ENCODE results near the gene AFF1. TPM values are rescaled to one million over a fixed set of nuclear protein-coding genes. Genes with fewer than 3 reads are reported as not detected.
"Not testable (repeated sequence)": the region's sequence is repeated elsewhere in the genome, so short reads cannot be mapped to it uniquely, and the experiment has no call there.

The AFF1 gene
- total and polyA plus RNA-seq, 2 experiments from 2014 or later = 31.9 to 38.7 TPM

DNA sequence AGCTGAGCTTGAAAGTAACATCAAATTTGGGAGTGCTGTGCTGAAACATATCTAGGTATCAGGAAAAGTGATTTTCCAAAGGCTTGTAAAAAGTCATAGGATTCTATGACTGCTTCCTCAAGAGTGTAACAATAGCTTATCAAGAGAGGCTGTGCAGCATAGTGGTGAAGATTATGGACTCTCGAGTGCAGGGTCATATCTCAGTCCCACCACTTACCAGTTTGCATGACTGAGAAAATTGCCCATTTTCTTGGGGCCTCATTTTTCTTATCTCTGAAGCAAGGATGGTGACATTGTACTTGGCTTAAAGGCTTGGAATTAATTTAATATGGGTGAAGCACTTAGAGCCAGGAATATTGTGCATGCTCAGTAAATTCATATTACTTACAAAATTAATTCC, 57.2 kb downstream of the AFF1 start:
- H3K4me1 ChIP-seq (ENCODE audit: insufficient read depth) = peaks cover 4% of the 10 kb centered on the region
- H2AFZ ChIP-seq = no peak overlapping the region
- no peak overlapping the region for H3K4me2 ChIP-seq
- H3K79me2 ChIP-seq = peaks cover 9% of the 10 kb centered on the region
- H3K27me3 ChIP-seq = no peaks in the 10 kb centered on the region
- no peaks in the 10 kb centered on the region for H3K9me2 ChIP-seq (replicated peaks; ENCODE audit: insufficient read depth)
- no peaks in the 10 kb centered on the region for H3K9me3 ChIP-seq (ENCODE audit: low read depth)
- no peaks in the 10 kb centered on the region for H3K36me3 ChIP-seq (replicated peaks; ENCODE audit: insufficient read depth, low read depth)
- H4K20me1 ChIP-seq (ENCODE audit: insufficient read depth, poor library complexity, severe bottlenecking) = no peaks in the 10 kb centered on the region
- DNase-seq (ENCODE audit: low spot score) = no peak
- H3K27ac ChIP-seq = no peak overlapping the region
- H3K4me3 ChIP-seq = no peak overlapping the region
- 64% methylated on average over 1 of the region's 1 CpG for WGBS (ENCODE audit: low lambda C conversion rate, missing lambda C conversion rate)
- TF ChIP-seq, protein P1, sequence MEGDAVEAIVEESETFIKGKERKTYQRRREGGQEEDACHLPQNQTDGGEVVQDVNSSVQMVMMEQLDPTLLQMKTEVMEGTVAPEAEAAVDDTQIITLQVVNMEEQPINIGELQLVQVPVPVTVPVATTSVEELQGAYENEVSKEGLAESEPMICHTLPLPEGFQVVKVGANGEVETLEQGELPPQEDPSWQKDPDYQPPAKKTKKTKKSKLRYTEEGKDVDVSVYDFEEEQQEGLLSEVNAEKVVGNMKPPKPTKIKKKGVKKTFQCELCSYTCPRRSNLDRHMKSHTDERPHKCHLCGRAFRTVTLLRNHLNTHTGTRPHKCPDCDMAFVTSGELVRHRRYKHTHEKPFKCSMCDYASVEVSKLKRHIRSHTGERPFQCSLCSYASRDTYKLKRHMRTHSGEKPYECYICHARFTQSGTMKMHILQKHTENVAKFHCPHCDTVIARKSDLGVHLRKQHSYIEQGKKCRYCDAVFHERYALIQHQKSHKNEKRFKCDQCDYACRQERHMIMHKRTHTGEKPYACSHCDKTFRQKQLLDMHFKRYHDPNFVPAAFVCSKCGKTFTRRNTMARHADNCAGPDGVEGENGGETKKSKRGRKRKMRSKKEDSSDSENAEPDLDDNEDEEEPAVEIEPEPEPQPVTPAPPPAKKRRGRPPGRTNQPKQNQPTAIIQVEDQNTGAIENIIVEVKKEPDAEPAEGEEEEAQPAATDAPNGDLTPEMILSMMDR (IDR thresholded peaks at IDR 0.05; ENCODE audit: poor library complexity) = no peak
- TF ChIP-seq EZH2phosphoT487 (IDR thresholded peaks at IDR 0.05; ENCODE audit: low read depth, severe bottlenecking, unreplicated experiment) = no peak
- no peak for TF ChIP-seq EZH2 (IDR thresholded peaks at IDR 0.05; ENCODE audit: borderline replicate concordance)

DNA sequence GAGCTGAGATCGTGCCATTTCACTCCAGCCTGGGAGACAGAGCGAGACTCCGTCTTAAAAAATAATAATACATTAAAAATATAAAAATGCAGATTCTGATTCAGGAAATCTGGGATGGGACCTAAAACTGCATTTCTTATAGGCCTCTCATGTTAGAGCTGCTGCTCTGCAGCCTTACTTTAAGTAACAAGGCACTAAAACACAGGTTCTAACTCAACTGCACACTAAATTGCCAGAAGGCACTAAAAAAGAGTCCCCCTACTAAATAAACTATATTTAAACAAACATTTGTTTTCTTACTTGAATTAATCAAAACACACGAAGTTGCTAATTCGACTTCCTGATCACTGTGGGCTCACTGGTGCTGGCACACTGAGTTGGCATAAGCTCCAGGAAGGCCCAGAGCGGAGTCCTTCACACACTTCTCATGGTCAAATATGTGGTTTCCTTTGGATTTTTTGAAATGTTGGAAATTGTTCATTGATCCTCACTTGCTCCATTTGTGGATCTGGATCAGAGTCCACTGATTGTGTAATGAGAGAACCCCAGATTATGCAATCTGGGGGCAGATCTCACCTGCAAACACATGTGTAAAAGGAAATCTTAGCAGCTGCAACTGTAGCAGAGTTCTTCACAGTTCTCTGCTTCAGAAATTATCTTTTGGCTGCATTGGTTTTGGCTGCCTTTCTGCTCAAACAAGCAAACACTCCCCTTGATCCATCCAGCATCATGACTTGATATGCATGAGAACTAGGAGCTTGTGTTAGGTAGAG, 59.3 kb downstream of the AFF1 start:
- TF ChIP-seq EZH2phosphoT487 (IDR thresholded peaks at IDR 0.05; ENCODE audit: low read depth, severe bottlenecking, unreplicated experiment) = no peak
- no peak for TF ChIP-seq EZH2 (IDR thresholded peaks at IDR 0.05; ENCODE audit: borderline replicate concordance)
- TF ChIP-seq, protein P1 (IDR thresholded peaks at IDR 0.05; ENCODE audit: poor library complexity) = no peak
- no peak for DNase-seq (ENCODE audit: low spot score)
- Histone ChIP-seq H3K9me3 (ENCODE audit: low read depth) (no peaks in the 10 kb centered on the region), H3K36me3 (replicated peaks; ENCODE audit: insufficient read depth, low read depth) (no peaks in the 10 kb centered on the region), H3K79me2 (peaks cover 12% of the 10 kb centered on the region), H3K4me3 (no peak overlapping the region), H3K4me1 (ENCODE audit: insufficient read depth) (peaks cover 4% of the 10 kb centered on the region), H4K20me1 (ENCODE audit: insufficient read depth, poor library complexity, severe bottlenecking) (no peaks in the 10 kb centered on the region), H3K9me2 (replicated peaks; ENCODE audit: insufficient read depth) (no peaks in the 10 kb centered on the region), H2AFZ (no peak overlapping the region), H3K27ac (peak overlapping the region; percentile 53), H3K4me2 (no peak overlapping the region), H3K27me3 (no peaks in the 10 kb centered on the region)
- 87% methylated on average over 6 of the region's 6 CpGs for WGBS (ENCODE audit: low lambda C conversion rate, missing lambda C conversion rate)

DNA sequence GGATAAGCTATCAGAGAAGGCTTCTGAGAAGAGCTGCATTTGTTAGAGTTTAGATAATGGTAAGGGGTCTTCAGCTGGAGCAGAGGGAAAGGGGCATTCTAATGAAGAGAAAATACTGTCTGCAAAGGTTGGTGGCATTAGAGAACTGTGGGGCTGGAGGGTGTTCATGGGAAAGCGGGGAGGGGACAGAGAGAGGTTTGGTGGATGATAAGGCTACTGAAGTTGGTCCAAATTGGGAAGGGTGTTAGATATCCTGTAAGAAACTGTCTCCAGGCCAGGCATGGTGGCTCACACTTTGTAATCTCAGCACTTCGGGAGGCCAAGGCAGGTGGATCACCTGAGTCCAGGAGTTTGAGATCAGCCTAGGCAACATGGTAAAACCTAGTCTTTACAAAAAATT, 59.9 kb downstream of the AFF1 start:
- Histone ChIP-seq H3K4me2 (no peak overlapping the region), H3K9me2 (replicated peaks; ENCODE audit: insufficient read depth) (no peaks in the 10 kb centered on the region), H2AFZ (no peak overlapping the region), H3K36me3 (replicated peaks; ENCODE audit: insufficient read depth, low read depth) (no peaks in the 10 kb centered on the region), H3K4me1 (ENCODE audit: insufficient read depth) (peaks cover 5% of the 10 kb centered on the region), H3K9me3 (ENCODE audit: low read depth) (no peaks in the 10 kb centered on the region), H3K27ac (no peak overlapping the region), H3K4me3 (no peak overlapping the region), H3K79me2 (peaks cover 16% of the 10 kb centered on the region), H4K20me1 (ENCODE audit: insufficient read depth, poor library complexity, severe bottlenecking) (no peaks in the 10 kb centered on the region), H3K27me3 (no peaks in the 10 kb centered on the region)
- 100% methylated on average over 2 of the region's 2 CpGs for WGBS (ENCODE audit: low lambda C conversion rate, missing lambda C conversion rate)
- no peak for TF ChIP-seq EZH2phosphoT487 (IDR thresholded peaks at IDR 0.05; ENCODE audit: low read depth, severe bottlenecking, unreplicated experiment)
- TF ChIP-seq, protein P1 (IDR thresholded peaks at IDR 0.05; ENCODE audit: poor library complexity) = no peak
- no peak for TF ChIP-seq EZH2 (IDR thresholded peaks at IDR 0.05; ENCODE audit: borderline replicate concordance)
- no peak for DNase-seq (ENCODE audit: low spot score)

DNA sequence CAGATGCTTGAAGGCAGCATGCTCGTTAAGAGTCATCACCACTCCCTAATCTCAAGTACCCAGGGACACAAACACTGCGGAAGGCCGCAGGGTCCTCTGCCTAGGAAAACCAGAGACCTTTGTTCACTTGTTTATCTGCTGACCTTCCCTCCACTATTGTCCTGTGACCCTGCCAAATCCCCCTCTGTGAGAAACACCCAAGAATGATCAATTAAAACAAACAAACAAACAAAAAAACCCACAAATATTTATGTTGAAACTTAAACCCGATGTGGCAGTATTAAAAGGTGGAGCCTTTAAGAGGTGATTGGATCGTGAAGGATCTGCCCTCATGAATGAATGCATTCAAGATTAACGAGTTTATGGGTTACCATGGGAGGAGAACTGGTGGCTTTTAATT, 61.7 kb downstream of the AFF1 start:
- H3K27me3 ChIP-seq; H3K4me2 ChIP-seq; H3K4me3 ChIP-seq; DNase-seq (ENCODE audit: low spot score); H4K20me1 ChIP-seq (ENCODE audit: insufficient read depth, poor library complexity, severe bottlenecking); H3K36me3 ChIP-seq (replicated peaks; ENCODE audit: insufficient read depth, low read depth); H3K9me3 ChIP-seq (ENCODE audit: low read depth); H3K27ac ChIP-seq; H3K9me2 ChIP-seq (replicated peaks; ENCODE audit: insufficient read depth); H2AFZ ChIP-seq: not testable (repeated sequence)
- WGBS (ENCODE audit: low lambda C conversion rate, missing lambda C conversion rate) = 60% methylated on average over 3 of the region's 6 CpGs
- peaks cover 10% of the 10 kb centered on the region for H3K4me1 ChIP-seq (ENCODE audit: insufficient read depth)
- peaks cover 27% of the 10 kb centered on the region for H3K79me2 ChIP-seq
